SU-DHL-6 (cell line): ENCODE measurements around the gene SYT13.

Experiments
- H2AFZ ChIP-seq: fragments of 200-600 bp; sonication (generic); 2 replicates; pipeline ENCODE4 v1.6.1; 2014; ENCODE audit warnings: low read depth, mild to moderate bottlenecking, moderate library complexity, mixed read lengths, antibody characterized with exemption, low read length; ENCODE audit not compliant: severe bottlenecking
- H3F3A ChIP-seq: fragments of 200-600 bp; shearing (Covaris generic); 2 replicates; pipeline ENCODE4 v1.6.0; 2016; ENCODE audit warnings: antibody characterized with exemption, mild to moderate bottlenecking; ENCODE audit not compliant: insufficient read depth
- H3K27ac ChIP-seq: fragments of 200-600 bp; sonication (generic); 2 replicates; pipeline ENCODE4 v1.5.1; 2016; ENCODE audit warnings: low read depth, mild to moderate bottlenecking, low read length, moderate library complexity, mixed read lengths
- H3K27me3 ChIP-seq: fragments of 200-600 bp; sonication (generic), shearing (Covaris generic); 2 replicates; pipeline ENCODE4 v1.6.0; 2014; ENCODE audit warnings: mild to moderate bottlenecking, low read length
- H3K36me3 ChIP-seq: fragments of 200-600 bp; sonication (generic); 2 replicates; pipeline ENCODE4 v1.6.1; 2014; ENCODE audit warnings: mild to moderate bottlenecking, low read length, mixed read lengths
- H3K4me2 ChIP-seq: fragments of 300-600, 200-600 bp; shearing (Covaris generic), sonication (generic); 2 replicates; pipeline ENCODE4 v1.6.0; 2014; ENCODE audit warnings: low read length, low read depth, mild to moderate bottlenecking; ENCODE audit not compliant: poor library complexity, severe bottlenecking
- H3K4me3 ChIP-seq: fragments of 200-600 bp; sonication (generic); 2 replicates; pipeline ENCODE4 v1.5.1; 2014; ENCODE audit warnings: antibody characterized with exemption, low read length, mild to moderate bottlenecking, mixed read lengths; ENCODE audit not compliant: insufficient read depth, poor library complexity, severe bottlenecking
- H3K79me2 ChIP-seq: fragments of 200-600 bp; sonication (generic); 2 replicates; pipeline ENCODE4 v1.6.1; 2014; ENCODE audit warnings: mild to moderate bottlenecking, low read length, moderate library complexity; ENCODE audit not compliant: insufficient read depth
- H3K9ac ChIP-seq: fragments of 200-600 bp; sonication (generic); 2 replicates; pipeline ENCODE4 v1.7.0; 2014; ENCODE audit warnings: mild to moderate bottlenecking, low read length
- H3K9me2 ChIP-seq: fragments of 200-600 bp; sonication (generic); replicated peaks from 2 replicates; pipeline ENCODE4 v1.6.1; 2014; ENCODE audit warnings: low read length; ENCODE audit not compliant: insufficient read depth
- H3K9me3 ChIP-seq: fragments of 200-600 bp; sonication (generic); 2 replicates; pipeline ENCODE4 v1.6.1; 2014; ENCODE audit warnings: low read length, mixed read lengths; ENCODE audit not compliant: insufficient read depth
- H4K20me1 ChIP-seq: fragments of 200-600 bp; sonication (generic); 2 replicates; pipeline ENCODE4 v1.6.1; 2014; ENCODE audit warnings: low read depth, mild to moderate bottlenecking, antibody characterized with exemption, low read length, moderate library complexity, mixed read lengths
- CTCF ChIP-seq: fragments of 200-600 bp; sonication (generic); IDR thresholded peaks from one replicate; pipeline ENCODE4 v1.5.1; 2017; ENCODE audit warnings: antibody characterized with exemption, mild to moderate bottlenecking, low read length, moderate library complexity; ENCODE audit not compliant: insufficient read depth, poor library complexity, severe bottlenecking
- EZH2phosphoT487 ChIP-seq: fragments of 200-600 bp; sonication (generic), shearing (Covaris generic); conservative IDR thresholded peaks from 2 replicates; pipeline ENCODE4 v1.6.1; 2018; ENCODE audit warnings: mild to moderate bottlenecking, antibody characterized with exemption, low read length, moderate library complexity, mixed read lengths

Gene SYT13

GRCh38 chr11:45209891-45210699, 76.0 kb downstream of the SYT13 start:
- TF ChIP-seq EZH2phosphoT487 (no peak), CTCF (no peak)
- Histone ChIP-seq H3F3A (no peaks in the 10 kb centered on the region), H3K4me3 (no peak overlapping the region), H3K36me3 (no peaks in the 10 kb centered on the region), H3K9me2 (no peaks in the 10 kb centered on the region), H3K27me3 (no peaks in the 10 kb centered on the region), H2AFZ (no peak overlapping the region), H3K27ac (no peak overlapping the region), H4K20me1 (no peaks in the 10 kb centered on the region), H3K9ac (no peak overlapping the region), H3K4me2 (no peak overlapping the region), H3K79me2 (no peaks in the 10 kb centered on the region), H3K9me3 (no peaks in the 10 kb centered on the region)

GRCh38 chr11:45209000-45209879, 76.9 kb downstream of the SYT13 start:
- H3K79me2 ChIP-seq: no peaks in the 10 kb centered on the region
- H3F3A ChIP-seq: no peaks in the 10 kb centered on the region
- H3K9me2 ChIP-seq: no peaks in the 10 kb centered on the region
- no peak overlapping the region for H3K9ac ChIP-seq
- no peak overlapping the region for H2AFZ ChIP-seq
- H3K36me3 ChIP-seq: no peaks in the 10 kb centered on the region
- H3K9me3 ChIP-seq: no peaks in the 10 kb centered on the region
- H3K4me2 ChIP-seq: no peak overlapping the region
- no peak overlapping the region for H3K27ac ChIP-seq
- H3K4me3 ChIP-seq: no peak overlapping the region
- H3K27me3 ChIP-seq: no peaks in the 10 kb centered on the region
- no peak for TF ChIP-seq EZH2phosphoT487
- H4K20me1 ChIP-seq: no peaks in the 10 kb centered on the region

- Histone ChIP-seq H3K36me3 (no peaks in the 10 kb centered on the region), H2AFZ (no peak overlapping the region), H3K79me2 (no peaks in the 10 kb centered on the region), H3K4me2 (no peak overlapping the region), H3K9me2 (no peaks in the 10 kb centered on the region), H3K27me3 (no peaks in the 10 kb centered on the region), H3K4me3 (no peak overlapping the region), H3F3A (no peaks in the 10 kb centered on the region), H3K9me3 (no peaks in the 10 kb centered on the region), H3K9ac (no peak overlapping the region), H3K27ac (no peak overlapping the region), H4K20me1 (no peaks in the 10 kb centered on the region)
- TF ChIP-seq CTCF (no peak), EZH2phosphoT487 (no peak)
These were observed 78.0 kb downstream of the SYT13 start for GRCh38 chr11:45208135-45208534.

GRCh38 chr11:45205978-45206377, 80.2 kb downstream of the SYT13 start:
- no peak overlapping the region for H3K9ac ChIP-seq
- no peaks in the 10 kb centered on the region for H3K9me2 ChIP-seq
- no peaks in the 10 kb centered on the region for H3K27me3 ChIP-seq
- H4K20me1 ChIP-seq: no peaks in the 10 kb centered on the region
- no peak overlapping the region for H3K27ac ChIP-seq
- TF ChIP-seq EZH2phosphoT487 (no peak), CTCF (no peak)
- no peaks in the 10 kb centered on the region for H3K36me3 ChIP-seq
- H3K79me2 ChIP-seq: no peaks in the 10 kb centered on the region
- no peak overlapping the region for H2AFZ ChIP-seq
- no peak overlapping the region for H3K4me2 ChIP-seq
- H3K9me3 ChIP-seq: no peaks in the 10 kb centered on the region
- no peaks in the 10 kb centered on the region for H3F3A ChIP-seq
- no peak overlapping the region for H3K4me3 ChIP-seq
